H1 (cell line): ENCODE measurements around the gene DDX4. TPM values are rescaled to one million over a fixed set of nuclear protein-coding genes. Genes with fewer than 3 reads are reported as not detected.
"Not testable (repeated sequence)": the region's sequence is repeated elsewhere in the genome, so short reads cannot be mapped to it uniquely, and the experiment has no call there.

Experiments used
- CTCF ChIA-PET: fragments of 300-600 bp; sonication (Branson Sonifier 250); formaldehyde crosslinking; loops from one replicate; lab custom pipeline; 2021; ENCODE audit not compliant: partially characterized antibody; lab: Charles Lee
- POLR2A ChIA-PET: fragments of 300-600 bp; sonication (Branson Sonifier 250); formaldehyde crosslinking; loops from one replicate; lab custom pipeline; 2021; ENCODE audit warnings: inconsistent platforms; ENCODE audit not compliant: partially characterized antibody; lab: Charles Lee
- DNase-seq, 2 experiments: peaks; one replicate each; pipeline versions ENCODE4 v3.0.0 to v3.0.0-alpha.2; 2010 to 2022; ENCODE audit warnings: low spot score in 2 of 2, low read depth in 1 of 2, mixed read lengths in 1 of 2
- FAIRE-seq: peaks from 2 replicates; lab custom pipeline; 2011; peaks lifted over from hg19 to GRCh38; lab: Jason Lieb, UNC
- H2AFZ ChIP-seq: 2 replicates; pipeline ENCODE4 v1.8.1; 2012; ENCODE audit warnings: low read length, inconsistent platforms
- H2AK5ac ChIP-seq: 2 replicates; pipeline ENCODE4 v1.6.1; 2013; ENCODE audit warnings: low read depth, low read length
- H2BK120ac ChIP-seq: replicated peaks from 2 replicates; pipeline ENCODE3; 2013; ENCODE audit warnings: low read depth, low read length, inconsistent platforms
- H2BK12ac ChIP-seq: 2 replicates; pipeline ENCODE4 v1.6.1; 2013; ENCODE audit warnings: low read depth, low read length
- H2BK15ac ChIP-seq: 2 replicates; pipeline ENCODE4 v1.6.1; 2013; ENCODE audit warnings: low read length
- H2BK20ac ChIP-seq: 2 replicates; pipeline ENCODE4 v1.6.1; 2013; ENCODE audit warnings: low read length
- H2BK5ac ChIP-seq: 2 replicates; pipeline ENCODE4 v1.6.1; 2013; ENCODE audit warnings: low read depth, low read length
- H3K14ac ChIP-seq: 2 replicates; pipeline ENCODE4 v1.6.1; 2013; ENCODE audit warnings: inconsistent platforms; ENCODE audit not compliant: insufficient read length
- H3K18ac ChIP-seq: 2 replicates; pipeline ENCODE4 v1.6.1; 2013; ENCODE audit warnings: low read length; ENCODE audit errors: extremely low read depth
- H3K23ac ChIP-seq: 2 replicates; pipeline ENCODE4 v1.6.1; 2013; ENCODE audit warnings: inconsistent platforms; ENCODE audit not compliant: insufficient read length
- H3K23me2 ChIP-seq: 2 replicates; pipeline ENCODE4 v1.6.1; 2013; ENCODE audit warnings: low read depth, low read length
- H3K27ac ChIP-seq: 2 replicates; pipeline ENCODE4 v1.6.1; 2011; ENCODE audit warnings: low read depth, low read length, inconsistent platforms
- H3K27me3 ChIP-seq, 4 experiments: replicated peaks in 1 of 4; 1 replicate in 1 of 4; 2 replicates in 3 of 4; pipeline versions ENCODE4 v1.6.1 to v1.8.1; 2011 to 2013; ENCODE audit warnings: low read length in 3 of 4, mild to moderate bottlenecking in 3 of 4, inconsistent platforms in 2 of 4, mixed read lengths in 2 of 4, moderate library complexity in 1 of 4; ENCODE audit not compliant: control insufficient read depth in 3 of 4, insufficient read depth in 3 of 4; ENCODE audit errors: extremely low read depth in 1 of 4
- H3K36me3 ChIP-seq, 4 experiments: 2 replicates each; pipeline versions ENCODE4 v1.6.1 to v1.8.1; 2011 to 2013; ENCODE audit warnings: mild to moderate bottlenecking in 4 of 4, low read length in 3 of 4, moderate library complexity in 2 of 4, control low read depth in 1 of 4, inconsistent platforms in 1 of 4; ENCODE audit not compliant: insufficient read depth in 4 of 4, control insufficient read depth in 2 of 4
- H3K4ac ChIP-seq: replicated peaks from 2 replicates; pipeline ENCODE3; 2013; ENCODE audit warnings: low read length, low read depth, mixed read lengths, inconsistent platforms; ENCODE audit not compliant: insufficient read length
- H3K4me1 ChIP-seq, 4 experiments: replicated peaks in 1 of 4; 1 replicate in 1 of 4; 2 replicates in 3 of 4; pipeline versions ENCODE4 v1.6.1 to v1.8.1; 2011 to 2013; ENCODE audit warnings: low read length in 3 of 4, inconsistent platforms in 2 of 4, mixed read lengths in 1 of 4; ENCODE audit not compliant: insufficient read depth in 4 of 4, control insufficient read depth in 3 of 4
- H3K4me2 ChIP-seq, 2 experiments: 2 replicates each; pipeline versions ENCODE4 v1.6.1 to v1.8.1; 2011 to 2013; ENCODE audit warnings: low read depth in 2 of 2, low read length in 2 of 2, control low read depth in 1 of 2, inconsistent platforms in 1 of 2, mild to moderate bottlenecking in 1 of 2; ENCODE audit not compliant: insufficient read depth in 1 of 2
- H3K4me3 ChIP-seq, 4 experiments: fragments of 200-600, 300-600 bp in 1 of 4; sonication (generic), shearing (Covaris generic), sonication (Bioruptor Twin) in 1 of 4; 2 replicates each; pipeline versions ENCODE4 v1.5.1 to v1.8.1; 2011 to 2016; ENCODE audit warnings: low read length in 4 of 4, low read depth in 3 of 4, control low read depth in 2 of 4, inconsistent platforms in 2 of 4, mild to moderate bottlenecking in 2 of 4, mixed read lengths in 1 of 4, moderate library complexity in 1 of 4; ENCODE audit not compliant: insufficient read depth in 2 of 4; ENCODE audit errors: extremely low read depth in 1 of 4
- H3K56ac ChIP-seq: replicated peaks from 2 replicates; pipeline ENCODE3; 2013; ENCODE audit warnings: low read depth, mild to moderate bottlenecking, mixed read lengths, low read length, inconsistent platforms; ENCODE audit not compliant: insufficient read length
- H3K79me1 ChIP-seq: 2 replicates; pipeline ENCODE4 v1.6.1; 2013; ENCODE audit warnings: low read depth, low read length, control low read depth
- H3K79me2 ChIP-seq, 2 experiments: 2 replicates each; pipeline versions ENCODE4 v1.6.1 to v1.8.1; 2012 to 2013; ENCODE audit warnings: low read length in 2 of 2, mild to moderate bottlenecking in 2 of 2, inconsistent platforms in 1 of 2; ENCODE audit not compliant: insufficient read depth in 2 of 2, control insufficient read depth in 1 of 2
- H3K9ac ChIP-seq, 4 experiments: replicated peaks in 1 of 4; 1 replicate in 1 of 4; 2 replicates in 3 of 4; pipeline versions ENCODE4 v1.6.1 to v1.8.1; 2011 to 2013; ENCODE audit warnings: low read depth in 3 of 4, low read length in 3 of 4, control low read depth in 2 of 4, mild to moderate bottlenecking in 2 of 4, moderate library complexity in 2 of 4, inconsistent platforms in 1 of 4; ENCODE audit errors: extremely low read depth in 1 of 4
- H3K9me3 ChIP-seq, 2 experiments: 2 replicates each; pipeline versions ENCODE4 v1.6.1 to v1.8.1; 2012 to 2013; ENCODE audit warnings: mild to moderate bottlenecking in 2 of 2, moderate library complexity in 2 of 2, control low read depth in 1 of 2, inconsistent platforms in 1 of 2, low read depth in 1 of 2, low read length in 1 of 2, mixed read lengths in 1 of 2; ENCODE audit not compliant: insufficient read depth in 2 of 2
- H4K20me1 ChIP-seq, 2 experiments: replicated peaks in 1 of 2; 2 replicates each; pipeline versions ENCODE3 to v1.8.1; 2011 to 2013; ENCODE audit warnings: inconsistent platforms in 2 of 2, low read length in 2 of 2, mild to moderate bottlenecking in 1 of 2; ENCODE audit not compliant: insufficient read depth in 2 of 2, control insufficient read depth in 1 of 2
- H4K5ac ChIP-seq: 2 replicates; pipeline ENCODE4 v1.6.1; 2013; ENCODE audit warnings: low read length, low read depth, mixed read lengths, inconsistent platforms; ENCODE audit not compliant: insufficient read length
- H4K8ac ChIP-seq: 2 replicates; pipeline ENCODE4 v1.8.0; 2013; ENCODE audit warnings: mild to moderate bottlenecking, moderate library complexity, low read length, inconsistent platforms; ENCODE audit not compliant: insufficient read depth; ENCODE audit errors: extremely low read depth
- H4K91ac ChIP-seq: replicated peaks from 2 replicates; pipeline ENCODE3; 2013; ENCODE audit warnings: low read length, mixed read lengths, inconsistent platforms; ENCODE audit not compliant: insufficient read length
- WGBS, 2 experiments: shearing (Covaris generic) in 1 of 2; methylation state at CpG; one replicate each; pipeline versions ENCODE4 v1.1.6 to v1.1.7; 2013 to 2015; ENCODE audit warnings: low lambda C conversion rate in 2 of 2, mixed read lengths in 2 of 2, inconsistent platforms in 1 of 2, low coverage in 1 of 2, missing lambda C conversion rate in 1 of 2; ENCODE audit not compliant: insufficient replicate concordance in 2 of 2, insufficient coverage in 1 of 2, insufficient read length in 1 of 2; ENCODE audit errors: extremely low coverage in 1 of 2, missing lambda C conversion rate in 1 of 2; 5-methylcytosine and 5-hydroxymethylcytosine counted together
- polyA plus RNA-seq, 7 experiments: library from polyadenylated mRNA; depleted of rRNA in 3 of 7; stranded (reverse) in 5 of 7; unstranded in 2 of 7; fragments of >200 nt in 5 of 7; fragments of 200-250 nt in 2 of 7; gene quantifications; 1 replicate in 5 of 7; 2 replicates in 1 of 7; 4 replicates in 1 of 7; pipeline versions ENCODE4 v1.2.1 to v1.2.3, GENCODE V29; 2011 to 2013; ENCODE audit warnings: missing spikeins in 2 of 7, mixed read lengths in 2 of 7
- total RNA-seq: library from RNA; stranded (reverse); fragmentation: NEBNext Ultra II Directional; extraction: Animal tissue kit (Norgen Biotek cat#: 25700); gene quantifications from 2 replicates; pipeline ENCODE4 v1.2.1, GENCODE V29; 2021

The DDX4 gene
- total and polyA plus RNA-seq, 2 of the 8 experiments (the other 6 are each of a cell fraction or from before 2014, with no cell fraction given), result 0.15 TPM; not detected in 1

DNA sequence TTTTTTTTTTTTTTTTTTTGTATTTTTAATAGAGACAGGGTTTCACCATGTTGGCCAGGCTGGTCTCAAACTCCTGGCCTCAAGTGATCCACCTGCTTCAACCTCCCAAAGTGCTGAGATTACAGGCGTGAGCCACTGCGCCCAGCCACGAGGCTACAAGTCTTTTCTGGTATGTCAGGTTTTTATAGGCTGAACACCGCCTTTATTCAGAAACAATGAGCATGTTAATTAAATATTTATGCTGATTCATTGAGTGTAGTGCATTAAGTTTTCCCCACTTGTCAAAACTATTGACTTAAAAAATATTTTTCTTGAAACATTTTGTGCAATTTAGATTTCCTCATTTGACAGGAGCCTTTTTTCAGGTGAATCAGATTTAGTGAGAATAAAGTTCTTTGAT lies 78.1 kb downstream of the DDX4 start:
- H3K4me3 ChIP-seq, H3K27ac ChIP-seq, H3K79me2 ChIP-seq, H2BK5ac ChIP-seq, H3K4me2 ChIP-seq, FAIRE-seq, H3K36me3 ChIP-seq, H4K8ac ChIP-seq, POLR2A ChIA-PET, H3K27me3 ChIP-seq, H2BK15ac ChIP-seq, H2AK5ac ChIP-seq, DNase-seq, H3K79me1 ChIP-seq, H3K9ac ChIP-seq, H4K20me1 ChIP-seq, H3K23me2 ChIP-seq, H2BK120ac ChIP-seq, H2BK20ac ChIP-seq, H3K56ac ChIP-seq, H2BK12ac ChIP-seq, H3K18ac ChIP-seq, H3K4ac ChIP-seq, H4K5ac ChIP-seq, H3K23ac ChIP-seq, H2AFZ ChIP-seq, H4K91ac ChIP-seq, CTCF ChIA-PET, H3K9me3 ChIP-seq, H3K4me1 ChIP-seq, H3K14ac ChIP-seq: not testable (repeated sequence)
- 92% methylated on average over 4 of the region's 4 CpGs; no CpG with 5 or more reads in 1 of the 2 experiments for WGBS, 2 experiments
